PC-9 (cell line): ENCODE data around the gene LIPC. TPM values are rescaled to one million over a fixed set of nuclear protein-coding genes. Genes with fewer than 3 reads are reported as not detected.

Experiments used
- BruUV-seq: library from RNA; stranded (reverse); fragments of 400-500 nt; replicated peaks from 2 replicates; lab custom pipeline; 2021; lab: Mats Ljungman, UMichigan
- CTCF ChIA-PET: fragments of 300-600 bp; sonication (Branson Sonifier 250); formaldehyde crosslinking; loops from one replicate; lab custom pipeline; 2022; ENCODE audit warnings: antibody characterized with exemption; lab: Charles Lee
- POLR2A ChIA-PET: fragments of 300-600 bp; sonication (Branson Sonifier 250); formaldehyde crosslinking; loops from one replicate; lab custom pipeline; 2022; ENCODE audit warnings: antibody characterized with exemption; ENCODE audit not compliant: unreplicated experiment; lab: Charles Lee
- DNase-seq, 2 experiments: peaks; one replicate each; pipeline versions ENCODE4 v3.0.0 to v3.0.0-alpha.2; 2015 to 2022; ENCODE audit warnings: mixed read lengths in 1 of 2
- H2AFZ ChIP-seq: fragments of 200-600 bp; sonication (generic); 2 replicates; pipeline ENCODE4 v1.8.1; 2017; ENCODE audit warnings: antibody characterized with exemption
- H3F3A ChIP-seq: fragments of 200-600 bp; sonication (generic); 2 replicates; pipeline ENCODE4 v1.8.1; 2017; ENCODE audit warnings: antibody characterized with exemption, mild to moderate bottlenecking, low read depth; ENCODE audit not compliant: insufficient read depth
- H3K27ac ChIP-seq: fragments of 200-600 bp; sonication (generic); 2 replicates; pipeline ENCODE4 v1.6.1; 2016; ENCODE audit warnings: mixed run types
- H3K27me3 ChIP-seq: fragments of 200-600 bp; sonication (generic); 2 replicates; pipeline ENCODE4 v1.6.1; 2016; ENCODE audit warnings: low read depth, mixed run types; ENCODE audit not compliant: insufficient read depth
- H3K36me3 ChIP-seq: fragments of 200-600 bp; sonication (generic); 2 replicates; pipeline ENCODE4 v1.6.1; 2016; ENCODE audit warnings: low read depth, mixed run types
- H3K4me1 ChIP-seq: fragments of 200-600 bp; sonication (generic); replicated peaks from 2 replicates; pipeline ENCODE4 v1.6.1; 2016; ENCODE audit warnings: mixed run types; ENCODE audit not compliant: insufficient read depth
- H3K4me2 ChIP-seq: fragments of 200-600 bp; sonication (generic); 2 replicates; pipeline ENCODE4 v1.6.1; 2017; ENCODE audit warnings: mixed run types
- H3K4me3 ChIP-seq: fragments of 200-600 bp; sonication (generic); 2 replicates; pipeline ENCODE4 v1.6.1; 2016; ENCODE audit warnings: mixed run types
- H3K79me2 ChIP-seq: fragments of 200-600 bp; sonication (generic); 2 replicates; pipeline ENCODE4 v1.6.1; 2017; ENCODE audit warnings: low read depth, mixed run types
- H3K9me2 ChIP-seq: fragments of 200-600 bp; sonication (generic); 2 replicates; pipeline ENCODE4 v1.8.1; 2017; ENCODE audit warnings: mild to moderate bottlenecking; ENCODE audit not compliant: insufficient read depth
- H3K9me3 ChIP-seq: fragments of 200-600 bp; sonication (generic); 2 replicates; pipeline ENCODE4 v1.8.1; 2016; ENCODE audit warnings: low read depth; ENCODE audit not compliant: insufficient read depth
- H4K20me1 ChIP-seq: fragments of 200-600 bp; sonication (generic); 2 replicates; pipeline ENCODE4 v1.8.1; 2017; ENCODE audit not compliant: insufficient read depth
- CTCF ChIP-seq: fragments of 200-600 bp; sonication (generic); conservative IDR thresholded peaks from 2 replicates; pipeline ENCODE4 v1.6.1; 2017; ENCODE audit warnings: mixed run types, antibody characterized with exemption, mild to moderate bottlenecking, moderate library complexity
- EZH2 ChIP-seq: fragments of 200-600 bp; sonication (generic); IDR thresholded peaks from 2 replicates; pipeline ENCODE4 v1.8.0; 2017; ENCODE audit warnings: antibody characterized with exemption, low read depth
- intact Hi-C: fragments of 100-400 bp; cut with micrococcal nuclease; formaldehyde crosslinking; loops from one replicate; pipeline ENCODE4 v1.10.0; 2022; ENCODE audit not compliant: unreplicated experiment
- total RNA-seq: library from RNA; stranded (reverse); gene quantifications from 2 replicates; pipeline ENCODE4 v1.2.3, GENCODE V29; 2021

LIPC gene
- total RNA-seq, 1 experiment from 2014 or later: not detected

- H3K4me3 ChIP-seq: no peak overlapping the region
- no peaks in the 10 kb centered on the region for H4K20me1 ChIP-seq
- CTCF ChIA-PET: no interaction called here
- no peaks in the 10 kb centered on the region for H3K27me3 ChIP-seq
- BruUV-seq: no TSS peak
- intact Hi-C loops: no loop called here
- no peak for DNase-seq
- peaks cover 4% of the 10 kb centered on the region; the same call in 1 of the 2 replicates for H3F3A ChIP-seq
- TF ChIP-seq CTCF: no peak
- no peak for TF ChIP-seq EZH2
- H3K9me2 ChIP-seq: no peaks in the 10 kb centered on the region
- POLR2A ChIA-PET: interaction anchor here (0.6 kb wide), 2 partner anchors 49 to 1008 kb away, joined by 3 to 4 read pairs; no protein-coding TSS in a partner anchor
- H3K36me3 ChIP-seq: no peaks in the 10 kb centered on the region
- H2AFZ ChIP-seq: no peak overlapping the region
- H3K4me1 ChIP-seq: peaks cover 5% of the 10 kb centered on the region
- peaks cover 5% of the 10 kb centered on the region for H3K9me3 ChIP-seq
- H3K79me2 ChIP-seq: no peaks in the 10 kb centered on the region
- H3K4me2 ChIP-seq: no peak overlapping the region
- H3K27ac ChIP-seq: no peak overlapping the region
Observed at GRCh38 chr15:58491499-58492202, 59.9 kb downstream of the LIPC start.

- H3K36me3 ChIP-seq: no peaks in the 10 kb centered on the region
- H4K20me1 ChIP-seq: no peaks in the 10 kb centered on the region
- H3K79me2 ChIP-seq: no peaks in the 10 kb centered on the region
- no TSS peak for BruUV-seq
- no peak overlapping the region for H2AFZ ChIP-seq
- TF ChIP-seq CTCF (no peak), EZH2 (no peak)
- ChIA-PET CTCF (no interaction called here), POLR2A (interaction anchor here (0.5 to 0.6 kb wide), 2 partner anchors 50 to 103 kb away, joined by 4 to 5 read pairs; no protein-coding TSS in a partner anchor)
- 0 out of 2 replicates have a peak, but pooled peaks cover 3% of the 10 kb centered on the region for H3F3A ChIP-seq
- H3K4me1 ChIP-seq: no peaks in the 10 kb centered on the region; the same call in 1 of the 2 replicates
- peaks cover 5% of the 10 kb centered on the region for H3K9me3 ChIP-seq
- intact Hi-C loops: no loop called here
- no peaks in the 10 kb centered on the region for H3K27me3 ChIP-seq
- H3K9me2 ChIP-seq: no peaks in the 10 kb centered on the region
- no peak for DNase-seq
- H3K4me3 ChIP-seq: no peak overlapping the region
- no peak overlapping the region for H3K27ac ChIP-seq
- no peak overlapping the region for H3K4me2 ChIP-seq
Observed at GRCh38 chr15:58492661-58493397, 61.0 kb downstream of the LIPC start.

GRCh38 chr15:58494567-58494966, 62.8 kb downstream of the LIPC start:
- Histone ChIP-seq H3K9me2 (no peaks in the 10 kb centered on the region), H2AFZ (no peak overlapping the region), H3K27me3 (no peaks in the 10 kb centered on the region), H3K4me2 (no peak overlapping the region), H3K79me2 (no peaks in the 10 kb centered on the region), H3K9me3 (peaks cover 5% of the 10 kb centered on the region), H3K27ac (no peak overlapping the region), H4K20me1 (no peaks in the 10 kb centered on the region), H3K36me3 (no peaks in the 10 kb centered on the region), H3K4me1 (no peaks in the 10 kb centered on the region), H3F3A (0 out of 2 replicates have a peak, but pooled peaks cover 3% of the 10 kb centered on the region), H3K4me3 (no peak overlapping the region)
- DNase-seq: no peak
- POLR2A ChIA-PET: no interaction called here
- no peak for TF ChIP-seq EZH2
- no peak for TF ChIP-seq CTCF
- CTCF ChIA-PET: no interaction called here
- intact Hi-C loops: no loop called here
- BruUV-seq: no TSS peak
